ENCODE data around the gene FLNB.
A peak's percentile ranks its signal among the peaks of the same experiment; 100 is the strongest.

FLNB gene

DNA sequence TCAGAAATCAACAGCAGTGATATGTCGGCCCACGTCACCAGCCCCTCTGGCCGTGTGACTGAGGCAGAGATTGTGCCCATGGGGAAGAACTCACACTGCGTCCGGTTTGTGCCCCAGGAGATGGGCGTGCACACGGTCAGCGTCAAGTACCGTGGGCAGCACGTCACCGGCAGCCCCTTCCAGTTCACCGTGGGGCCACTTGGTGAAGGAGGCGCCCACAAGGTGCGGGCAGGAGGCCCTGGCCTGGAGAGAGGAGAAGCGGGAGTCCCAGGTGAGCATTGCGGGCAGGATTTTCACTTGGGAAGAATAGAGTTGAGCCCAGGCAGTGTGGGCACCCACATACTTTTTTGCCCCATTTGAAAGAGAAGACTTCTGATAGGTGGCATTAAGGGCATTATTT, 145.1 kb downstream of the FLNB start:
- no peak for DNase-seq (ENCODE audit: extremely low spot score, insufficient read length, low read depth)
- no peak for FAIRE-seq

- no peak for FAIRE-seq
Observed at GRCh38 chr3:58154626-58155449, 146.6 kb downstream of the FLNB start.

GRCh38 chr3:58155838-58156237, 147.6 kb downstream of the FLNB start:
- DNase-seq (ENCODE audit: extremely low spot score, insufficient read length, low read depth) (no peak), FAIRE-seq (no peak)

More at GRCh38 chr3:58154626-58155449, 146.6 kb downstream of the FLNB start:
- DNase-seq (ENCODE audit: extremely low spot score, insufficient read length, low read depth) = no peak

- no peak for FAIRE-seq
Observed at GRCh38 chr3:58157700-58158099, 149.5 kb downstream of the FLNB start.

DNA sequence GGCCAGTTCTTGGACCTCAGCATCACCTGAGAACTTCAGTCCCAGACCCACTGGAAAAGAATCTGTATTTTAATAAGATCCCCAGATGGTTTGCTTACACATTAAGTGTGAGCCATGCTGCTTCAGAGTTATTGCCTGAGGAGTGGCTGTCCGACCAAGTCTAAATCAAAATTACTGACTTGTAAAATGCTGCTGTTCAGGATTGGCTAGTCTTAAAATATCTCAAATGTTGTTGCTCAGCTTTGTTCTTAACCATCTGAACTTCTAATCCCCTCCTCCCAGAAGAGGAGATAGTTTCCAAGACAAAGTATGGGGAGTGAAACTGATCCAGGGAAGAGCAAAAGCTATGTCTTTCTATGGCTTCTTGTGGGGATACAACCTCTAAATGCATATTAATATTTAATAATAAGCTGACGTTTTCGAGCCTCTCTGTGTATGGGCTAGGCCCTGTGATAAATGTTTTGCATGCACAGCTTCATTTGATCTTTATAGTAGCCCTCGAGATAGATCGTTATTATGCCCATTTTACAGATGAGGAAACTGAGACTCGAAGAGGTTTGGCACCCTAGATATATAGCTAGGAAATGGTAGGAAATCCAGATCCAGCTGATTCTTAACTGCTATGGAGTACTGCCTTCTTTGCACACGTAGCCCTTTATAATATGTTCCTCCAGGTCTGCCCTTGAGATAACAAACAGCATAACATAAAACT, 150.4 kb downstream of the FLNB start:
- FAIRE-seq = no peak
- no peak for DNase-seq (ENCODE audit: extremely low spot score, insufficient read length, low read depth)

More at GRCh38 chr3:58157700-58158099, 149.5 kb downstream of the FLNB start:
- no peak for DNase-seq (ENCODE audit: extremely low spot score, insufficient read length, low read depth)

DNA sequence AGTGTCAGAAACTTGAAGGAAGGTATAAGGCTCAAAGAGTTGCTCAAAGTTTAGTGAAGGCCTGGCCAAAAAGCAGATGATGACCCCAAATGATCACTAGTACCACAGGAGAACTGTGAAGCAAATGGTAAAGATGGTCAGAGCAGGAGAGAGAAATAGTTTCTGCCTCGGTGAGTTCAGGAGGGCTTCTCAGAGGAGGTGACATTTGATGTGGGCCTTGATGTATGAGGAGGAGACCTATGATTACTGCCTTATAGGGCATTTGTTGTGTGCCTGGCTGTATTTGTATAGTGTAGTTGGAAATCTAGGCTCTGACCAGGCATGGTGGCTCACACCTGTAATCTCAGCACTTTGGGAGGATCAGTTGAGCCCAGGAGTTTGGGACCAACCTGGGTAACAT, 152.2 kb downstream of the FLNB start:
- no peak for FAIRE-seq
- DNase-seq (ENCODE audit: extremely low spot score, insufficient read length, low read depth) = no peak

DNA sequence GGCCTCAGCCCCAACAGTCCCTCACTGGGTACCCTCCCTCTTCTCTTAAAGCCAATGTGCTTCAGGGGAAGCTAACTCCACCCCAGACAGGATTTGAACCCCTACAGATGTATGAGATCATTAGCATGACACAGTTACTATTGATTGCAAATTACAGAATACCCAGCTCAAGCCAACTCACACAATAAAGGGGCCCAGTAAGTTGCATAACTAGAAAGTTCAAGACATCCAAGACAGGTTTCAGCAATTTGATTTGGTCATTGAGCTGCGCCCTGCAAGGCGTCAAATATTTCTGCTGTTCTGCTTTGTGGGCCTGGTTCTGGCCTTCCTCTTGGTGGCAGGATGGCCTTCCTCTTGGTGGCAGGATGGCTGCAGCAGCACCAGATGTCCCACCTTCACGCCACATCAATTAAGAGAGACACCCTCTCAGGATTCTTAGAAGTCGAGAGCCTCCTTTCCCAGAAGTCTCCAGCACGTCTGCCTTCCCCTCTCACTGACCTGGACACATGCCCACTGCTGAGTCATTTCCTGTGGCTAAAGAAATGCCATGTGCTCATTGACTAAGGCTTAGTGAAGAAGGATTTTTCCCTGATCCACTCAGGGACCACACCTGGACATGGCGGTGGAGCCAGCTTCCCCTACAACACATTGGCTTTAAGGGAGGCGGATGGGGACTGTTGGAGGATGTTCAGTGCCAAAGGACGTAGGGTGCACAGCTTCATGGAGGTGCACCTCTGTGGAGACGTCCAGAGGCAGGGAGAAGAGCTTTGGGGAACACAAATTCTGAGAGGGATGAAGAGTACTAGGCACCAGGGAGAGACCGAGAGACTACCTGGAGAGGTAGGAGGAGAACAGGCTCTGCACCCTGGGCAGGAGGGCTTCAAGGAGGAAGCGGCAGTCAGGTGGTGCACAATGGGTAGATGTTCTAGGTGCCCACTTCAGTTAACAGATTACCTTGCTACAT, 153.5 kb downstream of the FLNB start:
- FAIRE-seq = no peak
- DNase-seq (ENCODE audit: extremely low spot score, insufficient read length, low read depth) = no peak

GRCh38 chr3:58163234-58163633, 155.0 kb downstream of the FLNB start:
- no peak for FAIRE-seq
- no peak for DNase-seq (ENCODE audit: extremely low spot score, insufficient read length, low read depth)

DNA sequence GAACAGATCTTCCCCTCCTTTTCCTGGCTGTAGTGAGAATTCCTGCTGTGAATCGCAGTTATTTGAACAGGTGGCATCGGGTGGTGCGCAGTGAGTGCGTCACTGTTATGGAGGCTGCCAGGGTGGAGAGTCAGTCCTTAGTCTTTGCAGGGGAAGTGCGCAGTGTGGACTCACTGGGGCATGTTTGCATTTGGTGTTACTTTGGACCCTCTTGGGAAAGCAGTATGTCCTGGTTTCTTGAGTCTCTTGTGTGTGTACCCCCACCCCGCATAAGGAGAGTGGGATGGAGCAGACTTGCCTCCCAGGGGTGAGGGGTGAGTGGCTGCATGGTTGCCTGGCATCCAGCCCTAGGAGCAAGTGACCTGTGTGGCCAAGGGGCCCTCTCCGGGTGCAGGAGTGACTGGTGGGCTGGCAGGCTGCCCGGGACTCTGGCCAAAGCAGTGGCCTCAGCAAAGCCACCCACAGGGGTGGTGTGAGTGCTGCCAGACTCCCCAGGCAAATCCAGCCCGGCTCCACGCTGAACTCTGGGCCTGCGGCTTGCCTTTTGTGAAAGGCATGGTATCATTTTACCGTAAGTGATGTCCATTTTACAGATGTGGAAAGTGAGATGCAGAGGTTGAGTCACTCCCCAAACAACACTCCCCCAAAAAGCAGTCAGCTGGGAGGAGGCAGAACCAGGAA, 156.1 kb downstream of the FLNB start:
- DNase-seq (ENCODE audit: extremely low spot score, insufficient read length, low read depth) (no peak), FAIRE-seq (no peak)

GRCh38 chr3:58164906-58165821, 156.9 kb downstream of the FLNB start:
- FAIRE-seq (no peak), DNase-seq (ENCODE audit: extremely low spot score, insufficient read length, low read depth) (no peak)

- DNase-seq (ENCODE audit: extremely low spot score, insufficient read length, low read depth) (peak; percentile 64), FAIRE-seq (peak; percentile 85)
Observed at GRCh38 chr3:58167431-58168351, 159.5 kb downstream of the FLNB start.

GRCh38 chr3:58168498-58168897, 160.3 kb downstream of the FLNB start:
- FAIRE-seq (no peak), DNase-seq (ENCODE audit: extremely low spot score, insufficient read length, low read depth) (no peak)

GRCh38 chr3:58169371-58169770, 161.1 kb downstream of the FLNB start:
- DNase-seq (ENCODE audit: extremely low spot score, insufficient read length, low read depth) = no peak
- no peak for FAIRE-seq

DNA sequence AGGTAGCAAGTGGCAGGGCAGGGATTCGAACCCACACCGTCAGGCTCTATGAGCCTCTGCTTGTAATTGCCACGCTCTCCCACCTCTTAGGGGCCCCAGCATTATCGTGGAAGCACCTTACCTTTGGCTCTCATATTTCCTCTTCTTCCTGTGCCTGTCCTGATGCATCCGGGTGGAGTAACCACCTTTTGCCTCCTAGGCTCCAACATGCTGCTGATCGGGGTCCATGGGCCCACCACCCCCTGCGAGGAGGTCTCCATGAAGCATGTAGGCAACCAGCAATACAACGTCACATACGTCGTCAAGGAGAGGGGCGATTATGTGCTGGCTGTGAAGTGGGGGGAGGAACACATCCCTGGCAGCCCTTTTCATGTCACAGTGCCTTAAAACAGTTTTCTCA, 162.2 kb downstream of the FLNB start:
- FAIRE-seq = no peak
- no peak for DNase-seq (ENCODE audit: extremely low spot score, insufficient read length, low read depth)

- FAIRE-seq = no peak
- DNase-seq (ENCODE audit: extremely low spot score, insufficient read length, low read depth) = no peak
Observed at GRCh38 chr3:58171126-58171525, 162.9 kb downstream of the FLNB start.

DNA sequence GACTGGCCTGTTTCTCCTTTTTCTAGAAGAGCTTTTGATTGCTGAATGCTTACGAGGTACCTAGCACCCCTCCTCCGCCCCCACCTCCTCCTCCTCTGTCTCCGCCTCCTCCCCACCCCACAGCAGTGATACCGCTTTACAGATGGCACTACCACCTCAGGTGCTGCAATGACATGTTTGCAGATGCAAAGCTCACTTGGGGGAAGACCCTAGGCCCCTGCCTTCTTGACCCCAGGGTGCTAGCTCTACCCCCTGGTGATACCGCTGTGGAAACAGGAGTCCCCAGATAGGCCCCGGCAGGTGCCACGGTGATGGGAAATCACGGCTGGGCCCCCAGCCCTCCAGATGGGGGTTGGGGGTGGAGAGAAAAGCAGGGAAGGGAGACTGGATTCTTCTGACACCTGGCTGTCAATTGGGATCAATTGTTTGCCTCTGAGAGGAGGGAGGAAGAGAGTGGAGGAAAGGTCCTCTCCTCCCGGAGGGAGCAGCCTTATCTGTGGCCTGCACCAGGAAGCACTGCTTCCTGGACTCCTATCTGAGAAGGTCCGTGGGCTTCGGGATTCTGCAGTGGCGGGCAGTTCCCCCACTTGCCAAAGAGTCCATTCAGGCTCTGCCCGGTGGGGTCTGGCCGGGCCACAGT, 164.9 kb downstream of the FLNB start:
- DNase-seq (ENCODE audit: extremely low spot score, insufficient read length, low read depth) = no peak
- FAIRE-seq = no peak

- no peak for DNase-seq (ENCODE audit: extremely low spot score, insufficient read length, low read depth)
- no peak for FAIRE-seq
Observed at GRCh38 chr3:58173669-58174398, 165.6 kb downstream of the FLNB start.
